GM20000 (cell line): ENCODE measurements around the gene BCKDHB.

ENCODE experiments used
- DNase-seq: peaks from one replicate; pipeline ENCODE4 v3.0.0; 2012; ENCODE audit warnings: low spot score
- CTCF ChIP-seq: IDR thresholded peaks from 2 replicates; pipeline ENCODE4 v1.5.1; 2012; ENCODE audit warnings: mild to moderate bottlenecking, control low read depth; ENCODE audit errors: extremely low read depth, missing control alignments

The BCKDHB gene

GRCh38 chr6:80338201-80338836 is 231.8 kb downstream of the BCKDHB start:
- TF ChIP-seq CTCF, result peak; percentile 59
- DNase-seq, result peak; percentile 38

- TF ChIP-seq CTCF, result no peak
- no peak for DNase-seq
These were observed 232.9 kb downstream of the BCKDHB start for GRCh38 chr6:80339421-80339820.

- no peak for DNase-seq
- no peak for TF ChIP-seq CTCF
These were observed 233.8 kb downstream of the BCKDHB start for GRCh38 chr6:80340280-80340679.

- DNase-seq, result no peak
- TF ChIP-seq CTCF, result no peak
These were observed 234.2 kb downstream of the BCKDHB start for GRCh38 chr6:80340686-80341085.

GRCh38 chr6:80341330-80341729 is 234.9 kb downstream of the BCKDHB start:
- no peak for DNase-seq
- no peak for TF ChIP-seq CTCF

- no peak for TF ChIP-seq CTCF
- DNase-seq, result no peak
These were observed 237.0 kb downstream of the BCKDHB start for GRCh38 chr6:80343511-80343910.

GRCh38 chr6:80347101-80347500 is 240.6 kb downstream of the BCKDHB start:
- no peak for DNase-seq
- no peak for TF ChIP-seq CTCF
